IMR-90 (cell line): Measurements from ENCODE around the gene LAS1L. TPM values are rescaled to one million over a fixed set of nuclear protein-coding genes. Genes with fewer than 3 reads are reported as not detected.
"Not testable (repeated sequence)": the region's sequence is repeated elsewhere in the genome, so short reads cannot be mapped to it uniquely, and the experiment has no call there.

Experiments
- ATAC-seq: fragments of 200-7000 bp; cut with Tn5 transposase; 2 replicates; pipeline ENCODE4 v1.9.1; 2020; ENCODE audit warnings: low read depth, mild to moderate bottlenecking, moderate library complexity
- BruUV-seq: library from RNA; stranded (reverse); fragments of 400-500 nt; replicated peaks from 2 replicates; lab custom pipeline; 2021; lab: Mats Ljungman, UMichigan
- CTCF ChIA-PET: fragments of 300-600 bp; formaldehyde crosslinking; extraction: SDS; loops from one replicate; lab custom pipeline; 2021; ENCODE audit warnings: antibody characterized with exemption; lab: Yijun Ruan, JAX
- POLR2A ChIA-PET: fragments of 300-600 bp; sonication (Branson Sonifier 250); formaldehyde crosslinking; loops from one replicate; lab custom pipeline; 2022; ENCODE audit warnings: antibody characterized with exemption; ENCODE audit not compliant: unreplicated experiment; lab: Charles Lee
- DNase-seq: peaks from one replicate; pipeline ENCODE4 v3.0.0; 2013
- H2AFZ ChIP-seq: replicated peaks from 2 replicates; pipeline ENCODE3; 2013; ENCODE audit warnings: low read length, mild to moderate bottlenecking; ENCODE audit not compliant: poor library complexity
- H2AK5ac ChIP-seq: 2 replicates; pipeline ENCODE4 v1.6.1; 2013; ENCODE audit warnings: low read depth, low read length, inconsistent platforms
- H2AK9ac ChIP-seq: replicated peaks from 2 replicates; pipeline ENCODE3; 2013; ENCODE audit warnings: mild to moderate bottlenecking, low read depth, low read length, moderate library complexity; ENCODE audit not compliant: poor library complexity
- H2BK120ac ChIP-seq: 2 replicates; pipeline ENCODE4 v1.6.1; 2013; ENCODE audit warnings: low read depth, low read length, inconsistent platforms
- H2BK15ac ChIP-seq: 3 replicates; pipeline ENCODE4 v1.6.1; 2013; ENCODE audit warnings: low read depth, low read length, inconsistent platforms
- H2BK20ac ChIP-seq: 2 replicates; pipeline ENCODE4 v1.6.1; 2013; ENCODE audit warnings: low read depth, mild to moderate bottlenecking, inconsistent platforms, low read length, moderate library complexity
- H2BK5ac ChIP-seq: 2 replicates; pipeline ENCODE4 v1.6.1; 2013; ENCODE audit warnings: mild to moderate bottlenecking, low read depth, low read length, inconsistent platforms; ENCODE audit not compliant: poor library complexity, severe bottlenecking
- H3K14ac ChIP-seq: replicated peaks from 2 replicates; pipeline ENCODE4 v1.6.1; 2013; ENCODE audit warnings: low read depth, low read length, inconsistent platforms
- H3K18ac ChIP-seq: 2 replicates; pipeline ENCODE4 v1.6.1; 2013; ENCODE audit warnings: low read depth, low read length, control low read depth
- H3K23ac ChIP-seq: 2 replicates; pipeline ENCODE4 v1.6.1; 2013; ENCODE audit warnings: low read depth, low read length, inconsistent platforms
- H3K27ac ChIP-seq: 2 replicates; pipeline ENCODE4 v1.5.1; 2013; ENCODE audit warnings: mild to moderate bottlenecking, control low read depth, low read length; ENCODE audit not compliant: insufficient read depth
- H3K27me3 ChIP-seq: 2 replicates; pipeline ENCODE4 v1.6.1; 2013; ENCODE audit warnings: low read length; ENCODE audit not compliant: control insufficient read depth, insufficient read depth
- H3K36me3 ChIP-seq: 2 replicates; pipeline ENCODE4 v1.6.1; 2013; ENCODE audit warnings: low read length, mixed read lengths; ENCODE audit not compliant: control insufficient read depth, insufficient read depth
- H3K4ac ChIP-seq: 2 replicates; pipeline ENCODE4 v1.6.1; 2013; ENCODE audit warnings: low read depth, low read length, inconsistent platforms
- H3K4me1 ChIP-seq: 2 replicates; pipeline ENCODE4 v1.6.1; 2013; ENCODE audit warnings: low read length, mixed read lengths; ENCODE audit not compliant: control insufficient read depth, insufficient read depth
- H3K4me2 ChIP-seq: 2 replicates; pipeline ENCODE4 v1.6.1; 2013; ENCODE audit warnings: low read depth, mild to moderate bottlenecking, control low read depth, low read length, moderate library complexity
- H3K4me3 ChIP-seq: 2 replicates; pipeline ENCODE4 v1.5.1; 2013; ENCODE audit warnings: low read depth, mild to moderate bottlenecking, control low read depth, low read length, moderate library complexity; ENCODE audit not compliant: insufficient read depth
- H3K56ac ChIP-seq: 2 replicates; pipeline ENCODE4 v1.6.1; 2013; ENCODE audit warnings: low read length, inconsistent platforms; ENCODE audit not compliant: insufficient read depth; ENCODE audit errors: extremely low read depth
- H3K79me1 ChIP-seq, 2 experiments: 2 replicates each; pipeline ENCODE4 v1.6.1; 2013; ENCODE audit warnings: low read length in 2 of 2, inconsistent platforms in 1 of 2, low read depth in 1 of 2
- H3K9ac ChIP-seq: 2 replicates; pipeline ENCODE4 v1.6.1; 2013; ENCODE audit warnings: low read depth, low read length, control low read depth
- H3K9me1 ChIP-seq: 2 replicates; pipeline ENCODE4 v1.6.1; 2013; ENCODE audit warnings: low read length, inconsistent platforms; ENCODE audit not compliant: insufficient read depth
- H3K9me3 ChIP-seq: 2 replicates; pipeline ENCODE4 v1.6.1; 2013; ENCODE audit warnings: low read length; ENCODE audit not compliant: control insufficient read depth, insufficient read depth
- H4K20me1 ChIP-seq: 2 replicates; pipeline ENCODE4 v1.6.1; 2013; ENCODE audit warnings: low read length, inconsistent platforms; ENCODE audit not compliant: insufficient read depth
- H4K5ac ChIP-seq: 2 replicates; pipeline ENCODE4 v1.6.1; 2013; ENCODE audit warnings: mild to moderate bottlenecking, low read depth, low read length, control low read depth
- H4K8ac ChIP-seq, 2 experiments: 2 replicates each; pipeline ENCODE4 v1.6.1; 2013; ENCODE audit warnings: low read depth in 2 of 2, low read length in 2 of 2, control low read depth in 1 of 2, inconsistent platforms in 1 of 2
- H4K91ac ChIP-seq: 2 replicates; pipeline ENCODE4 v1.6.1; 2013; ENCODE audit warnings: low read depth, low read length, inconsistent platforms; ENCODE audit not compliant: insufficient read depth
- CEBPB ChIP-seq: IDR thresholded peaks from 2 replicates; pipeline ENCODE4 v1.6.1; 2012; ENCODE audit warnings: low read depth, low read length, improper control_type of control experiment
- FOS ChIP-seq: fragments of 150-350 bp; IDR thresholded peaks from 2 replicates; pipeline ENCODE4 v1.6.1; 2016; ENCODE audit warnings: low read depth, low read length
- POLR2A ChIP-seq: IDR thresholded peaks from 2 replicates; pipeline ENCODE4 v1.6.1; 2012; ENCODE audit warnings: mild to moderate bottlenecking, low read depth, low read length
- WGBS, 2 experiments: methylation state at CpG; one replicate each; pipeline versions ENCODE4 v1.1.5 to v1.1.7; 2013; ENCODE audit warnings: missing lambda C conversion rate in 2 of 2; ENCODE audit not compliant: insufficient read length in 1 of 2; ENCODE audit errors: extremely low coverage in 2 of 2; 5-methylcytosine and 5-hydroxymethylcytosine counted together
- dilution Hi-C: fragments of 300-500 bp; cut with HindIII; formaldehyde crosslinking; loops from one replicate; pipeline ENCODE4 v1.14.3; 2018; ENCODE audit warnings: low sequenced_read_pairs; ENCODE audit not compliant: unreplicated experiment
- in situ Hi-C: fragments of 300-500 bp; cut with MboI; formaldehyde crosslinking; loops from 3 replicates; pipeline ENCODE4 v1.14.3; 2019; ENCODE audit warnings: low sequenced_read_pairs, inconsistent platforms, mixed read lengths
- intact Hi-C: fragments of 100-400 bp; cut with micrococcal nuclease; formaldehyde crosslinking; loops from 2 replicates; pipeline ENCODE4 v1.10.0; 2022
- polyA plus RNA-seq, 3 experiments: library from polyadenylated mRNA; depleted of rRNA; stranded (reverse); fragments of >200 nt; gene quantifications; 2 replicates each; pipeline ENCODE4 v1.2.3, GENCODE V29; 2012; ENCODE audit warnings: low replicate concordance in 1 of 3
- total RNA-seq: library from RNA; depleted of rRNA; stranded (reverse); fragments of >200 nt; gene quantifications from 2 replicates; pipeline ENCODE4 v1.2.3, GENCODE V29; 2012

The LAS1L gene
- total and polyA plus RNA-seq, 2 of the 4 experiments (the other 2 are of a cell fraction) = 22.8 to 29.2 TPM

GRCh38 chrX:65522739-65523372, 11.7 kb downstream of the LAS1L start:
- Histone ChIP-seq H2BK120ac (no peak overlapping the region), H3K14ac (no peak overlapping the region), H3K9me1 (0 out of 2 replicates have a peak, but pooled peaks cover 2% of the 10 kb centered on the region), H3K27me3 (no peaks in the 10 kb centered on the region), H4K5ac (no peak overlapping the region), H3K4ac (no peak overlapping the region), H4K8ac (no peak overlapping the region), H4K91ac (no peak overlapping the region), H3K9ac (no peak overlapping the region), H2AK9ac (peak overlapping the region; percentile 70), H2AK5ac (no peak overlapping the region), H3K4me3 (no peak overlapping the region), H3K79me1 (no peaks in the 10 kb centered on the region), H3K9me3 (no peaks in the 10 kb centered on the region), H2AFZ (no peak overlapping the region), H3K56ac (no peak overlapping the region), H2BK20ac (no peak overlapping the region), H3K4me2 (no peak overlapping the region; the same call in 1 of the 2 replicates), H3K36me3 (peaks cover 16% of the 10 kb centered on the region), H4K20me1 (no peaks in the 10 kb centered on the region; the same call in 1 of the 2 replicates), H3K27ac (no peak overlapping the region), H3K18ac (no peak overlapping the region), H3K23ac (no peak overlapping the region), H2BK15ac (no peak overlapping the region), H3K4me1 (no peaks in the 10 kb centered on the region; the same call in 1 of the 2 replicates), H2BK5ac (no peak overlapping the region)
- ATAC-seq (peak; percentile 51; the same call in 1 of the 2 replicates), DNase-seq (peak; percentile 52)
- dilution Hi-C loops (no loop called here), intact Hi-C loops (no loop called here), in situ Hi-C loops (no loop called here)
- POLR2A ChIA-PET = no interaction called here
- WGBS, 2 experiments = no CpG with 5 or more reads among the region's 3 CpGs
- BruUV-seq = no TSS peak
- CTCF ChIA-PET = no interaction called here
- TF ChIP-seq FOS (peak; percentile 8; the same call in 1 of the 2 replicates), CEBPB (peak; percentile 83), POLR2A (no peak)

- H3K4me1 ChIP-seq, H3K4me3 ChIP-seq, H2BK20ac ChIP-seq, in situ Hi-C loops, H3K4me2 ChIP-seq, dilution Hi-C loops, H3K4ac ChIP-seq, H3K9me3 ChIP-seq, POLR2A ChIA-PET, H2BK120ac ChIP-seq, H3K27me3 ChIP-seq, H3K23ac ChIP-seq, intact Hi-C loops, H2AK5ac ChIP-seq, DNase-seq, BruUV-seq, H4K20me1 ChIP-seq, H4K5ac ChIP-seq, H3K14ac ChIP-seq, H2BK15ac ChIP-seq, H3K9me1 ChIP-seq, H3K79me1 ChIP-seq, H2AK9ac ChIP-seq, H3K27ac ChIP-seq, H3K56ac ChIP-seq, H4K8ac ChIP-seq, H4K91ac ChIP-seq, H2BK5ac ChIP-seq, CTCF ChIA-PET, H3K18ac ChIP-seq, H3K9ac ChIP-seq, ATAC-seq, H2AFZ ChIP-seq: not testable (repeated sequence)
- no CpG with 5 or more reads among the region's 6 CpGs for WGBS, 2 experiments
- peaks cover 20% of the 10 kb centered on the region for H3K36me3 ChIP-seq
Observed at GRCh38 chrX:65519530-65519929, 15.1 kb downstream of the LAS1L start.
